WI38 (cell line): ENCODE data around the gene CCSER1.

Experiments
- H3K4me3 ChIP-seq: 2 replicates; pipeline ENCODE4 v1.5.1; 2011; ENCODE audit warnings: low read depth, mild to moderate bottlenecking, control low read depth, low read length
- CTCF ChIP-seq: IDR thresholded peaks from 2 replicates; pipeline ENCODE4 v1.5.1; 2012; ENCODE audit warnings: low read depth, mild to moderate bottlenecking, control low read depth, low read length

Gene CCSER1

GRCh38 chr4:90733211-90733610 lies 606.0 kb downstream of the CCSER1 start:
- TF ChIP-seq CTCF, result no peak
- no peak overlapping the region for H3K4me3 ChIP-seq

- TF ChIP-seq CTCF, result no peak
- no peak overlapping the region for H3K4me3 ChIP-seq
Observed at GRCh38 chr4:90745176-90745575, 618.0 kb downstream of the CCSER1 start.

DNA sequence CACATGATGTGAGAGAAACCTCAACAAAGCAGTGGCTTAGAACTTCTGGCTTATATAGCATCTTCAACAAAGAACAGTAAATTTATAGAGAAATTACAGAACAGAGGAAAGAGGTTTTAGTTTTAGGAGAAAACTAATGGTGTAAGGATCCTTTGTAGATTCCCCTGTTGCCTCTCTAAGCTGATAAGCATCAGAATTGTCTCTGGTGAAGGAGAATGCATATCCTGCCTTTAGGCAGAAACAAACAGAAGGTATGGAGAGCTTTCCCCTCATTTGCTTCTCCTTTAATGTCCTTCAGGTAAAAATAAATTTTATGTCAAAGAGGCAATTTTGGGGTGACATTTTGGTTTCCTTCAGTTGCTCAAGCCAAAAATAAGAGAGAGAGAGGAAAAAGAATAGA lies 625.9 kb downstream of the CCSER1 start:
- no peak overlapping the region for H3K4me3 ChIP-seq
- no peak for TF ChIP-seq CTCF

DNA sequence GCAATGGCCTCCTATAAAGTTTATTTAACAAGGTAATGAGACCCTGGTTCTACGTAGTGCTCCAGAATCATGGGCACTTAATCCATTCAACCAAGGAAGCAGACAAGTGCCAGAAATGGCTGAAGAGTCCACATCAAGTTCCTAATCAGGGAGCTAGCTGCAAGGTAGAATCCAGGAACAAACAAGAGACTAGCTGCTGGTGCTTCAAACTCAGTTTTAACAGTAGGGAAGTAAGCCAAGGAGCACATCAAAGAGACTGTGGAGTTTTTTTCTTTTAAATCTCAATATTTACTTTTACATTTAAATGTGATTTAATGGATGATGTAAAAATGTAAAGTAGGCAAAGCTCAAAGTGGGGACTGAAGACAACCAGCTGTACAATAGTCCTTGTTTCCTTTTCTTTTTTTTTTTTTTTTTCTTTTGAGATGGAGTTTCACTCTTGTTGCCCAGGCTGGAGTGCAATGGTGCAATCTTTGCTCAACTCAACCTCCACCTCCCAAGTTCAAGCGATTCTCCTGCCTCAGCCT lies 630.4 kb downstream of the CCSER1 start:
- no peak overlapping the region for H3K4me3 ChIP-seq
- TF ChIP-seq CTCF, result no peak

- no peak overlapping the region for H3K4me3 ChIP-seq
- TF ChIP-seq CTCF, result no peak
Observed at GRCh38 chr4:90760059-90760458, 632.9 kb downstream of the CCSER1 start.

DNA sequence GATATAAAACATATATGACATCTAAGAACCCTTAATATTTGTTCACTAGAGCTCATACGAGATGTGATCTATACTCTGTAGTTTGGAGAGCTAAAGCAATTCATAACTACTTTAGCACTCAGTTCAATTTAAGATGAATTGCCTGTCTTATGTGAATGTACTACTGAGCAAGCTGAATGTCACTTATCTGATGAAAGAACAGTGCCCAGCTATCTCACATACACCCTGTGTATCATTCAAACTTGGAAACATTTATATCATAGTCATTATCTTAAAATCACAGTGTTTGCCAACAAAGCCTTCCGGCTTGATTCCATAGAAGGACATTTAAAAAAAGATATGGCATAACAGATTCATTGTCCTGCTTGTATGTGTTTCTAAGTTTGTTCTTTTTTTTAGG lies 639.6 kb downstream of the CCSER1 start:
- H3K4me3 ChIP-seq, result no peak overlapping the region
- TF ChIP-seq CTCF, result no peak

GRCh38 chr4:90769251-90769650 lies 642.1 kb downstream of the CCSER1 start:
- no peak for TF ChIP-seq CTCF
- H3K4me3 ChIP-seq, result no peak overlapping the region
